H54 (cell line): Measurements from ENCODE around the gene PRX.
"Not testable (repeated sequence)": the region's sequence is repeated elsewhere in the genome, so short reads cannot be mapped to it uniquely, and the experiment has no call there.

Source experiments
- DNase-seq: peaks from one replicate; pipeline ENCODE4 v3.0.0; 2011; ENCODE audit warnings: low spot score, mixed read lengths; ENCODE audit not compliant: insufficient read length
- FAIRE-seq: peaks from 3 replicates; lab custom pipeline; 2011; peaks lifted over from hg19 to GRCh38; lab: Jason Lieb, UNC
- POLR2A ChIP-seq: IDR thresholded peaks from 2 replicates; pipeline ENCODE4 v1.6.1; 2011; ENCODE audit warnings: low read depth, mild to moderate bottlenecking, low read length

PRX gene, protein sequence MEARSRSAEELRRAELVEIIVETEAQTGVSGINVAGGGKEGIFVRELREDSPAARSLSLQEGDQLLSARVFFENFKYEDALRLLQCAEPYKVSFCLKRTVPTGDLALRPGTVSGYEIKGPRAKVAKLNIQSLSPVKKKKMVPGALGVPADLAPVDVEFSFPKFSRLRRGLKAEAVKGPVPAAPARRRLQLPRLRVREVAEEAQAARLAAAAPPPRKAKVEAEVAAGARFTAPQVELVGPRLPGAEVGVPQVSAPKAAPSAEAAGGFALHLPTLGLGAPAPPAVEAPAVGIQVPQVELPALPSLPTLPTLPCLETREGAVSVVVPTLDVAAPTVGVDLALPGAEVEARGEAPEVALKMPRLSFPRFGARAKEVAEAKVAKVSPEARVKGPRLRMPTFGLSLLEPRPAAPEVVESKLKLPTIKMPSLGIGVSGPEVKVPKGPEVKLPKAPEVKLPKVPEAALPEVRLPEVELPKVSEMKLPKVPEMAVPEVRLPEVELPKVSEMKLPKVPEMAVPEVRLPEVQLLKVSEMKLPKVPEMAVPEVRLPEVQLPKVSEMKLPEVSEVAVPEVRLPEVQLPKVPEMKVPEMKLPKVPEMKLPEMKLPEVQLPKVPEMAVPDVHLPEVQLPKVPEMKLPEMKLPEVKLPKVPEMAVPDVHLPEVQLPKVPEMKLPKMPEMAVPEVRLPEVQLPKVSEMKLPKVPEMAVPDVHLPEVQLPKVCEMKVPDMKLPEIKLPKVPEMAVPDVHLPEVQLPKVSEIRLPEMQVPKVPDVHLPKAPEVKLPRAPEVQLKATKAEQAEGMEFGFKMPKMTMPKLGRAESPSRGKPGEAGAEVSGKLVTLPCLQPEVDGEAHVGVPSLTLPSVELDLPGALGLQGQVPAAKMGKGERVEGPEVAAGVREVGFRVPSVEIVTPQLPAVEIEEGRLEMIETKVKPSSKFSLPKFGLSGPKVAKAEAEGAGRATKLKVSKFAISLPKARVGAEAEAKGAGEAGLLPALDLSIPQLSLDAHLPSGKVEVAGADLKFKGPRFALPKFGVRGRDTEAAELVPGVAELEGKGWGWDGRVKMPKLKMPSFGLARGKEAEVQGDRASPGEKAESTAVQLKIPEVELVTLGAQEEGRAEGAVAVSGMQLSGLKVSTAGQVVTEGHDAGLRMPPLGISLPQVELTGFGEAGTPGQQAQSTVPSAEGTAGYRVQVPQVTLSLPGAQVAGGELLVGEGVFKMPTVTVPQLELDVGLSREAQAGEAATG (N-terminal part only)

DNA sequence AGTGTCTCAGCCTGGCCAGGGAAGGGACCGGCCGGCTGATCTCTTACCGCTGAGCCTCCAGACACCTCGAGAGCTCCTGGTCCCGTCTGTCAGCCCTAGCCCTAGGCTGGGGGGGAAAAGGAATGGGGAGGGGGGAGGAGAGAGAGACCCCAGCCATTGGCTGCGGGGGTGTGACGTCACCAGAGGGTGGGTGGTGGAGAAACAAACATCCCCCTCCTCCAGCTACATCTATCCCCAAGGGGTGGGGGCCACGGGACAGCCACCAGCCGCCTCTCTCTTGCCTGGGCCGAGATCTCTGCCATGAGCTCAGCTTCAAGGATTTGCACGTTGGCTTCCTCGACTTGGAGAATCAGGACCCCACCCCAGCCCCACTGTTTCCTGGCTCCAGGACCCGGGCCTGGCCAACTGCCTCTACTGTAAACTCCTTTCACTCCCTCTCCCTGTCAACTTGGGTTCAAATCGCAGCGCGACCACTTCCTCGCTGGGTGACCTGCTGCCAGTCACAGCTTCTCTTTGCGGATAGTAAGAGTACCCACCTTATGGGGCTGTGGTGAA, at the start of gene PRX:
PRX (minus strand) TSS at position 88 of the 555 bp plus-strand sequence. CDS start 5,446 bp downstream, outside the sequence.
- no peak for TF ChIP-seq POLR2A
- FAIRE-seq (no peak), DNase-seq (no peak)

DNA sequence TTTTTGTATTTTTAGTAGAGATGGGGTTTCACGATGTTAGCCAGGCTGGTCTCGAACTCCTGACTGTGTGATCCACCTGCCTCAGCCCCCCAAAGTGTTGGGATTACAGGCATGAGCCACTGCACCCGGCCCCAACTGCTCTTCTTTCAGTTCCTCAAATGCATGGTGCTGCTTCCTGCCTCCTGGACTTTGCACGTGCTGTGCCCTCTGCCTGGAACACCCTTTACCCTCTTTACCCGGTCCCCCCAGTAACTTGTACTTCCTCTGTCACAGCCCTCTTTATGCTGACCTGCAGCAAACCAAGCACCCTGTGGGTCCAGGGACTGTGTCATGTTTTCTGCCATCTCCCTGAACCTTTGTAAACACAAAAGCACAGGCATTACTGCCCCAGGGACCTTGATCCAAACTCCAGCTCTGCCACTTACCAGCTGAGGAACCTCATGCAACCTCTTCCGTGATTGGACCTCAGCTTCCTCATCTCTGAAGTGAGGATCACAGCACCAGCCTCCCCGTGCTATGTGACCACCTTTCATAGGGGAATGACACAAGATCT, 48.6 kb upstream of the PRX start:
- FAIRE-seq (no peak), DNase-seq (no peak)

DNA sequence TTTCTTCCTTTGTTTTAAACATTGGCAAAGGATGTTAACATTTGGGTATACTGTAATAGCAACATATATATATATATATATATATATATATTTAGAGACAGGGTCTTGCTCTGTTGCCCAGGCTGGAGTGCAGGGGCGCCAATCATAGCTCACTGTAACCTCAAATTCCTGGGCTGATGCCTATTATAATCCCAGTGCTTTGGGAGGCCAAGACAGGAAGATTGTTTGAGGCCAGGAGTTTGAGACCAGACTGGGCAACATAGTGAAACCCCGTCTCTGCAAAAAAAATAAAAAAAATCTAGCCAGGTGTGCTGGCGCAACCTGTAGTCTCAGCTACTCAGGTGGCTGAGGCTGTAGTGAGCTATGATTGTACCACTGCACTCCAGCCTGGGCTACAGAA, 47.0 kb upstream of the PRX start:
- TF ChIP-seq POLR2A = no peak
- FAIRE-seq = no peak
- DNase-seq = no peak

More for the DNA sequence above, 48.6 kb upstream of the PRX start:
- TF ChIP-seq POLR2A = no peak

DNA sequence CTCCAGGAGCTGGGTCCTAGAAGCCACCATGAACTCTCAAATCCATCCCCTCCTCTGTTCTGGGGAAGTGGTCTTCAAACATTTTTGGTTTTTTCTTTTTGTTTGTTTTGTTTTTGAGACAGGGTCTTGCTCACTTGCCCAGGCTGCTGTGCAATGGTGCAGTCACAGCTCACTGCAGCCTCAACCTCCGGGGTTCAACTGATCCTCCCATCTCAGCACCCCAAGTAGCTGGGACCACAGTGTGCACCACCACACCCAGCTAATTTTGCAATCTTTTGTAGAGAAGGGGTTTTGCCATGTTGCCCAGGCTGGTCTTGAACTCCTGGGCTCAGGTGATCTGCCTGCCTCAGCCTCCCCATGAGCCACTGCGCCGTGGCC, 45.4 kb upstream of the PRX start:
- FAIRE-seq = no peak
- DNase-seq = no peak
- no peak for TF ChIP-seq POLR2A

DNA sequence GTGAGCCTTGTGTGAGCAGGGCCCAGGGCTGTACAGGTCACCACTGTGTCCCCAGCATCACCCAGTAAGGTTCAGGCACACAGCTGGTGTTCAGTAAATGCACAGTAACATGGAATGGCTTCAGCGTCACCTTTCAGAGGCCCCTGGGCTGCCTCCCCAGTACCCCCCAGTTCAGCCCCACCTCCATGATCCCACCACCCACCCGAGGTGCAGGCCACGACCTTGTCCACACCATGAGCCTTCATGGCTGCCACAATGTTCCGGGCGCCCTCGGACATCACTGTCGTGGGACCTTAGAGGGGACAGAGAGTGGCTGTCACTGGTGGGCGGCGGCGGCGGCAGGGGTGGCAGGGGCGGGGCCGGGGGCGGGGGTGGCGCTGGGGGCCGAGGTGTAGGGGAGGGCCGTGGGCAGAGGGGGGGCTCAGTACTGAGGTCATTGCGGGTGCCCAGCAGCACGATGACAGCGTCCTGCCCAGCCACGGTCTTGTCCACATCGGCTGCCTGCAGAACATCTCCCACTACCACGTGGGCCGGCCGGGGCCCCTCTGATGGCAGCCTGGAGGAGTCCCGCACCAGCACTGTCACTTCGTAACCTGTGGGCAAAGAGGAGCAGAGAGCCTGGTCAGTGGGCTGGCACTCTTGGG, 44.9 kb upstream of the PRX start:
- no peak for DNase-seq
- no peak for FAIRE-seq
- TF ChIP-seq POLR2A = no peak

DNA sequence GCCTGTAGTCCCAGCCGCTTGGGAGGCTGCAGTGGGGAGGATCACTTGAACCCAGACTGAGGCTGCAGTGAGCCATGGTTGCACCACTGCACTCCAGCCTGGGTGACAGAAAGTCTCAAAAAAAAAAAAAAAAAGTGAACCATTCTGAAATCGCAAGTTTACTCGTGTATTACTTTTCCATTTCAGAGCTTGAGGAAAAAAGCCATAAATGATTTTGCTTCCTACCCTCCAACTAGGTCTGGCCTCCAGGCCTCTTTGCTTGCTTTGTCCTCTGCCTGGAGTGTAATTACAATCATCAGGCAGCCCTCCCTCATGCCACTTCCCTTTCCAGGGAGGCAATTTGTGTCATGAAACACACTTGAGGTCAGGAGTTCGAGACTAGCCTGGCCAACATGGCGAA, 43.9 kb upstream of the PRX start:
- DNase-seq = no peak
- FAIRE-seq = no peak
- no peak for TF ChIP-seq POLR2A

DNA sequence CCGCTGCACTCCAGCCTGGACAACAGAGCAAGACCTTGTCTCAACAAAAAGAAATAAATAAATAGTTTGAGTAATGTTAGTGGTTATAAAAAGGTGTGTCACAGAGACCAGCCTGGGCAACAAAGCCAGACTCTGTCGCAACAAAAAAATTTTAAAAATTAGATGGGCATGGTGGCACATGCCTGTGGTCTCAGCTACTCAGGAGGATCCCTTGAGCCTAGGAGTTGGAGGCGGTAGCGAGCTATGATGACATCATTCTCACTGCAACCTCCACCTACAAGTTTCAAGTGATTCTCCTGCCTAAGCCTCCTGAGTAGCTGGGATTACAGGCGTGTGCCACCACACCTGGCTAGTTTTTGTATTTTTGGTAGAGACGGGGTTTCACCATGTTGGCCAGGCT, 40.8 kb upstream of the PRX start:
- not testable (repeated sequence) for FAIRE-seq

DNA sequence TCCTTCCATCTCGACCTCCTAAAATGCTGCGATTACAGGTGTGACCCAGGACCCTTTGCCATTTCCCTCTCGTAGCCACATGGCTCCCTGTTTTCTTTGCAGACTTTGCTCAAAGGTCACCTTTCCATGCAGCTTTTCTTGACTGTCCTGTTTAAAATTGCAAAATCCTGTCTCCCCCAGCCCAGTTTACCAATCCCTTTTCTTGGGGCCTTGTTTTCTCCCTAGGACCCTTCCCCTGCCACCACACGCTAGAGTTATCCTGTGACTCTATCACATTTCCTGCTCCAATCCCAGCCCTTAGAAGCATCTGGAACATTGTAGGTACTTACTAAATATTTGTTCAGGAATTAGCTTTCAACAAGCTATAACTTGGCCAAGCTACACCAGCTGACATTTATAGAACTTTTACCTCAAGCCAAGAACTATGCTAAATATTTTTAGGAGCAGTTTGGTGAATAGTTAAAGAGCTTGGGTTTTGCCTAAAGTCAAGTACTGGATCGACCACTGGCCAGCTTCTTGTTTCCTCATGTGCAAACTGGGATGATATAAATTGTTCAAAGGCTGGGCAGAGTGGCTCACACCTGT, 40.1 kb upstream of the PRX start:
- FAIRE-seq (no peak), DNase-seq (no peak)
- TF ChIP-seq POLR2A = no peak

More for the DNA sequence above, 40.8 kb upstream of the PRX start:
- DNase-seq = not testable (repeated sequence)

DNA sequence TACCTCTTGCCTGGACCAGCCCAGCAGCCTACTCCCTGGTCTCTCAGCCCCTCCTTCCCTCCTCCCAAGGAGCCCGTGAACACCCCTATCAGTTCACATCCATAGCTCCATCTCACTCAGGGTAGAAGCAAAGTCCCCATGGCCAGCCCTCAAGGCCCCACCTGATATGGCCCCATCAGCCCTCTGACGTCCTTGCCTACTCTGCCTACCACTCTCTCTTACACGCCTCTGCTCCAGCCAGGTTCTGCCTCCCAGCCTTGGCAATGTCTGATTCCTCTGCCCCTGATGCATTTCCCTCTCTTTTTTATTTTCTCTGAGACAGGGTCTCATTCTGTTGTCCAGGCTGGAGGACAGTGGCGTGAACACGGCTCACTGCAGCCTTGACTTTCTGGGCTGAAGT, 38.8 kb upstream of the PRX start:
- DNase-seq (no peak), FAIRE-seq (no peak)
- TF ChIP-seq POLR2A = no peak

DNA sequence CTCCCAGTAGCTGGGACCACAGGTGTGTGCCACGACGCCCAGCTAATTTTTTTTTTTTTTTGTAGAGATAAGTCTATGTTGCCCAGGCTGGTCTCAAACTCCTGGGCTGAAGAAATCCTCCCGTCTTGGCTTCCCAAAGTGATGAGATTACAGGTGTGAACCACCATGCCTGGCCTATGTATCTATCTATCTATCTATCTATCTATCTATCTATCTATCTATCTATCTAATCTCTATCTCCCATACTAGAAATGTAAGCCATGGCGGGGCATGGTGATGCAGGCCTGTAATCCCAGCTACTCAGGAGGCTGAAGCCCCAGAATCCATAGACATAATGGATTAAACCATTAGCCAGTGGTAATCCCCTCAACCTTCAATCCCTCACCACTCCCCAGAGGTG, 37.5 kb upstream of the PRX start:
- DNase-seq (no peak), FAIRE-seq (no peak)
- TF ChIP-seq POLR2A = no peak

DNA sequence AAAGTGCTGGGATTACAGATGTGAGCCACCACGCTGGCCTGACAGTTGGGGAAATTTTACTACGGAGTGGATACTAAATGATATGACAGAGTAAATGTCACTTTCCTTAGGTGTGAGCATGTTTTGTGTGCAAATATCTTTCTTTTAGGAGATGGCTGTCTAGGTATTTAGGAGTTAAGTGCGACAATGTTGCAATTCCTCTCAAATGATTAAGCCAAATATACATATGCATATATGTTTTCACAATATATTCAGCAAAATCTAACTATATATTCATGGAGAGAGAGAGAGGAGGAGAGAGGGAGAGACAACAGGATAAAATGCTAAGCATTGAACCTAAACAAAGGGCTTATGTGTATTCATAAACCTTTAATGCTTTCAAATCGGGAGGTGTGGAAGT, 36.3 kb upstream of the PRX start:
- no peak for TF ChIP-seq POLR2A
- DNase-seq = no peak
- no peak for FAIRE-seq

DNA sequence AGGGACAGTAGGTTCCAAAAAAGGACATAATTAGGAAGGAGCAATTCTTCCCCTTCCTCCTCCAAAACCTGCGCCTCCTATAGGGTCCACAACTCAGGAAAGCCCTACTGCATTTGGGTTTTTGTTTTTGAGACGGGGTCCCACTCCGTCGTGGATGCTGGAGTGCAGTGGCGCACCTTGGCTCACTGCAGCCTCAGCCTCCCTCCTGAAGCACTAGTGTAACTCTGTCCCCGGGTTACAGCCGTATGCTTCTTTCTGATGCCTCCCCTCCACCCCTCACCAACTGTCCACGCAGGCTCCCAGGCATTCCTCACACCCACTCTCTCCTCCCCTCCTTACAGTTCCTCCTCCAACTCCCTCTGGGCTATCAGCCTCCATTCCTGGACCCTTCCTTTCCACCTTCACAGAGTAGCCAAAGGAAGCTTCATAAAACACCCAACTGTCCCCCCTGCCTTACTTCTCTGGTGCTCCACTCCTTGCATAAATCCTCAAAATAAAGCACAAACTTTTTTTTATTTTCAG, 33.1 kb upstream of the PRX start:
- DNase-seq (no peak), FAIRE-seq (no peak)
- no peak for TF ChIP-seq POLR2A

DNA sequence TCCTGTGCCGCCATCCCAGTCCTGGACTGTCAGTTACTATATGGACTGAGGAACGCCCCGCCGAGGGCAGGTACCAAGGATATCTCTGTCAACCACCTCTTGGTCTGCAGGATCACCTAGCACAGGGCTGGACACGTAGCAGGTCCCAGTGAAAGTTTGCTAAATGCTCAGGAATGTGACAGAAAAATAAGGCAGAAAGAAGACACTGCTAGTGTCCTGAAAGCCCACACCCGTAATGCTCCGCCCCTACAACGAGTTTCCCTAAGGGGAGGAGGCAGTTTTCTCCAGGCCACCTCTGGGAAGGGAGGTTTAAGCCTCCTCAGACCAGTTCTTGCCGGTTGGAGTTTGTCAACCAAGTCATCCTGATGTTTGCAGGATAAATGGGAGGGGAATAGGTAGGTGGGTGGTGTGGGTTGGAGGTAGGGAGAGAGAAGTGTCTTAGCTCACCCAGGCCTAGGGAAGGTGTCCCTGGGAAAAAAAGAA, 32.6 kb upstream of the PRX start:
- no peak for TF ChIP-seq POLR2A
- no peak for DNase-seq

More for the DNA sequence above, 32.6 kb upstream of the PRX start:
- FAIRE-seq = no peak
